ENCODE data around the gene SLC12A3.

The SLC12A3 gene
- 0 reads per million in 3 experiments for total RNA-seq

GRCh38 chr16:56864960-56865359 is at the start of gene SLC12A3:
TSS of gene SLC12A3 (plus strand) at chr16:56865207. CDS start at chr16:56865236, 29 bp downstream.
- DNase-seq = no peak

GRCh38 chr16:56815721-56816120 is 49.3 kb upstream of the SLC12A3 start:
- no peak for DNase-seq

GRCh38 chr16:56817056-56817455 is 48.0 kb upstream of the SLC12A3 start:
- DNase-seq = no peak

- no peak for DNase-seq
Observed at GRCh38 chr16:56817938-56818337, 47.1 kb upstream of the SLC12A3 start.

GRCh38 chr16:56823081-56823733 is 41.8 kb upstream of the SLC12A3 start:
- DNase-seq = no peak

GRCh38 chr16:56824331-56824730 is 40.7 kb upstream of the SLC12A3 start:
- no peak for DNase-seq

- no peak for DNase-seq
Observed at GRCh38 chr16:56824804-56825203, 40.2 kb upstream of the SLC12A3 start.

- DNase-seq = no peak
Observed at GRCh38 chr16:56825826-56826225, 39.2 kb upstream of the SLC12A3 start.

- no peak for DNase-seq
Observed at GRCh38 chr16:56828647-56829046, 36.4 kb upstream of the SLC12A3 start.

GRCh38 chr16:56830669-56831068 is 34.3 kb upstream of the SLC12A3 start:
- DNase-seq = no peak

GRCh38 chr16:56832768-56833167 is 32.2 kb upstream of the SLC12A3 start:
- no peak for DNase-seq

- no peak for DNase-seq
Observed at GRCh38 chr16:56833243-56833970, 31.6 kb upstream of the SLC12A3 start.

GRCh38 chr16:56835320-56835719 is 29.7 kb upstream of the SLC12A3 start:
- DNase-seq = no peak

GRCh38 chr16:56836410-56837230 is 28.4 kb upstream of the SLC12A3 start:
- no peak for DNase-seq

- DNase-seq = no peak
Observed at GRCh38 chr16:56838622-56839337, 26.2 kb upstream of the SLC12A3 start.

GRCh38 chr16:56841233-56841632 is 23.8 kb upstream of the SLC12A3 start:
- no peak for DNase-seq

- DNase-seq = no peak
Observed at GRCh38 chr16:56841659-56842058, 23.3 kb upstream of the SLC12A3 start.

- DNase-seq = no peak
Observed at GRCh38 chr16:56842133-56842532, 22.9 kb upstream of the SLC12A3 start.

- DNase-seq = no peak
Observed at GRCh38 chr16:56844056-56844455, 21.0 kb upstream of the SLC12A3 start.

GRCh38 chr16:56847173-56847910 is 17.7 kb upstream of the SLC12A3 start:
- DNase-seq = no peak

GRCh38 chr16:56848029-56848936 is 16.7 kb upstream of the SLC12A3 start:
- no peak for DNase-seq

Measured in central memory CD4-positive, alpha-beta T cell (primary cell).